GM12801 (cell line): ENCODE results near the gene SGCG.

Experiments used
- TF ChIP-seq, protein P1 (sequence below): IDR thresholded peaks from one replicate; pipeline ENCODE4 v1.5.1; 2011; ENCODE audit warnings: control low read depth; ENCODE audit not compliant: insufficient read length; ENCODE audit errors: extremely low read depth

Gene SGCG

DNA sequence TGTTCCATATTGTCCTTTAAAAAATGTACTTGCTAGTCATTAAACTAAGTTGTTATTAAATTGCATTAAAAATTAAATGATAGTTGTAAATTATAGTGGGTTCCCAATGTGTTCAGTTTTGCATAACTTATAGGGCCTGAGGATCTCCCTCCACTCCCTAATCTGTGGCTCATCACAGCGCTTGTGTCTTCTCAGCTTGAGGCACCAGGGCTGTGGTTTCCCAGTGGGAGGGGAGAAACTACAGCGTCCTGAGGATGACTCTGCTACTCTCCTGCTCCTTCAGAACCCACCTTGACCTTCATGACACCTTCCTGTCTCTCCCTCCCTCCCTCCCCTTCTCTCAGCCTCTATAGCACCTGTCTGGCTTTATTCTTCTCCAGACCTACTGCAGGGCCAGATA lies 1.4 kb downstream of the SGCG start:
- TF ChIP-seq, protein P1, sequence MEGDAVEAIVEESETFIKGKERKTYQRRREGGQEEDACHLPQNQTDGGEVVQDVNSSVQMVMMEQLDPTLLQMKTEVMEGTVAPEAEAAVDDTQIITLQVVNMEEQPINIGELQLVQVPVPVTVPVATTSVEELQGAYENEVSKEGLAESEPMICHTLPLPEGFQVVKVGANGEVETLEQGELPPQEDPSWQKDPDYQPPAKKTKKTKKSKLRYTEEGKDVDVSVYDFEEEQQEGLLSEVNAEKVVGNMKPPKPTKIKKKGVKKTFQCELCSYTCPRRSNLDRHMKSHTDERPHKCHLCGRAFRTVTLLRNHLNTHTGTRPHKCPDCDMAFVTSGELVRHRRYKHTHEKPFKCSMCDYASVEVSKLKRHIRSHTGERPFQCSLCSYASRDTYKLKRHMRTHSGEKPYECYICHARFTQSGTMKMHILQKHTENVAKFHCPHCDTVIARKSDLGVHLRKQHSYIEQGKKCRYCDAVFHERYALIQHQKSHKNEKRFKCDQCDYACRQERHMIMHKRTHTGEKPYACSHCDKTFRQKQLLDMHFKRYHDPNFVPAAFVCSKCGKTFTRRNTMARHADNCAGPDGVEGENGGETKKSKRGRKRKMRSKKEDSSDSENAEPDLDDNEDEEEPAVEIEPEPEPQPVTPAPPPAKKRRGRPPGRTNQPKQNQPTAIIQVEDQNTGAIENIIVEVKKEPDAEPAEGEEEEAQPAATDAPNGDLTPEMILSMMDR = no peak

DNA sequence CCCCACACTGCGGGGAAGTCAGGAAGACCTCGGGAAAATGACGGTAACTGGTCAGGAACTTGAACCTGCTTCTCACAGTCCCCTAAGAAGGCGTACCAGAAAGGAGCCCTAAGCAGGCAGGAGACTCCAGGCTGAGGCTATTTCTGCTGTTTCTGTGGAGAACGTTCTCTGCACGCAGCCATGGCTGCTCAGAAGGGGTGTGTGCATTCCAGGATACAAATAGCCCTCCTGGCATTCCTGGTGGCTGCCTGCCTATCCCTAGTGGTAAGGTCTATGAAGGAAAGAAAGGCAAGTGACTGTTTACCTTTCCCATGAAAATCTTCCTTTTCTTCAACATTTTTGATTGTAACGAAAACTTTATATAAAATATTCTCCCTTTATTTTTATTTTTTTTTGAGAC lies 2.5 kb downstream of the SGCG start:
- TF ChIP-seq, protein P1 = no peak

DNA sequence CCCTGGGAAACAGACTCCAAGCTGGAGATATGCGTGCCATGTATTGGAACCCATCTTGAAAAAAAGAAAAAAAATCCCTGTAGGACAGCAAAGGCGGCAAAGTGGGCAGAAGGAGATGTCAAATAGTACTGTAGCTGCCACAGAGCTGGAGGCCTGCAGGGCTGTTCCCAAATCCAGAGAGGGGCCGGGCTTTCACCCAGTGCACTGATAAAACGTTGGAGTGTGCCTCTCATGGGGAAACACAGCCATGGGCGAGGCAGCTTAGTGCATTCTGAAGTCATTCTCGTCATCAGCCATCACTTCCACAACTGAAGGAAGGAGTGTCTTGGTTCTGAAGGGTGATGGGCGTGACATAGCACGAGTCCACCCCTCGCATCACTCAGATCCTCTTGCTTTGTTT lies 4.8 kb downstream of the SGCG start:
- TF ChIP-seq, protein P1 = no peak

DNA sequence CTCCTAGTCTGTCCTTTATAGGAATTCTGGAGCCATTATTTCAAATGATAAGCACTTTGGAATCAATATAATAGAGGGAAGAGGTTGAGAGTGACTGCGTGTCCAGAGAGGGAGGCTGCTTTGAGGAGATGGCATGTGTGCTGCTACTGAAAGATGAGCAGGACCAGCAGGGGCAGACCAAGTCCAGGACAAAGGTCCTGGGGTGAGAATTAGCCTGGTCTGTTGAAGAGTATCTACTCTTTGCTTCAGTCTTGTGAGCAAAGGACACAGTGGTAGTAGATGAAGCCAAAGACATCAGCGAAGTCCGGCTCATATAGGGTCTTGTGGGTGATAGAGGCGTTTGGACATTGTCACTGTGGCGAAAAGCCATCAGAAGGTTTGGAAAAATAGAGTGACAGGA lies 21.1 kb downstream of the SGCG start:
- TF ChIP-seq, protein P1 = no peak

DNA sequence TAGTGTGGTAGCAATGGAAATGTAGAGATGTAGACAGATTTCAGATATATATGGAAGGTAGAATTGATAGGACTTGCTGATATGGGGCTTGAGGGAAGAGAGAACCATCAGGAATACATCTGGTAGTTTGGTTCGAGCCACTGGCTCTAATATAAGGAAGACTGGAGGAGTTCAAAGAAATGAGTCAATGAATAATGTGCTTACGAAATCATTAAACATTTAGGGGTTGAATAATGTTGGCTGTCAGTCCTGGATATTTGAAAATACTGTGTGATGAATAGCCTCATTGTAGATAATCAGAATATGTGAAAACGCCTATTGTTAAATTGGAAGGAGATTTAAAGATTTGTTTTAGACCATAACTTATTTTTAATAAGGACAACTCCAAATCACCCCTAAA lies 21.6 kb downstream of the SGCG start:
- TF ChIP-seq, protein P1 = no peak

DNA sequence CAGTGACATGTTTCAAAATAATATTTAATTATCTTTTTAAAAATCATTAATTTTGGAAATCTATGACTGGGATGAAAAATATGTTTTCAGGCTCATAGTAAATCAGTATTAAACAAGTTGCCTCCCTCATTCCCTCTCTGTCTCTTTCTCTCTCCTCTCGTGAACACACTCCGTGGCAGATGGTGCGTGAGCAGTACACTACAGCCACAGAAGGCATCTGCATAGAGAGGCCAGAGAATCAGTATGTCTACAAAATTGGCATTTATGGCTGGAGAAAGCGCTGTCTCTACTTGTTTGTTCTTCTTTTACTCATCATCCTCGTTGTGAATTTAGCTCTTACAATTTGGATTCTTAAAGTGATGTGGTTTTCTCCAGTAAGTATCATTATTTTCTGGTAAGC lies 22.7 kb downstream of the SGCG start:
- TF ChIP-seq, protein P1 = no peak

DNA sequence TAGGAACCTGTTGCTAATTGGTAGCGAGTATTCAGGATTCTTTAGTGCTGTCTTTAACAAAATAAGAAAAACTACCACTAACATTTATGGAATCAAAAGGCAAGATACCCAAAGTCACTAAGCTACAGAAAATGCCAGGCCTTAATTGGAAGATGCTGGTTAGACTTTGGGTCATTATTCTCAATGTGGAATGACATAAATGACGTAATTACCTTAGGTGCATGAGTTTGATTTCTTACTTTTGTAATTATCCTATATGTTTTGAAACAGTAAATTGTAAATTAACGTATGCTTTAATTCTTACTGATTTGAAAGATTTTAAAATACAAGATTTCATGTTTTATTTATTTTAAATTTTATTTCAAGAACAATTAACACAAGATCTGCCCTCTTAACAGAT lies 25.0 kb downstream of the SGCG start:
- TF ChIP-seq, protein P1 = no peak

DNA sequence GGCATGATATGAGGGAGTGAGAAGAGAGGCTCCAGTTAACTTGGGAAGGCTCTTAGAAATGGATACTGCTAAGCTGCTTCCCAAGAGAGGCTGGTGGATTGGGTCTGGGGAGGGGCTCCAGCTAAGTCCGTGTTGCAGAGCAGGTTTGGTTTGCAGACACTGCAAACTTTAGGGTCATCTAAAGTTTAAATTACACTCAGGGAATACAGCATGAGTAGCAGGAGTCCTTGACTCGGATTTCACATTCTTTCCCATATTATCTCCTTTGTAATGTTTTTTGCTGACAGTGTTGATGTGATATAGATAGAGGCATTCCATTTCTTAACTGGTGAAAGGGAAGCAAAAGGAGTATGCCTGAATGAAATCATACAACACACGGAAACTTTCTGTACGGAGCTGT lies 31.9 kb downstream of the SGCG start:
- TF ChIP-seq, protein P1 = no peak
